Activated naive CD8-positive, alpha-beta T cell treated with anti-CD3 and anti-CD28 coated beads, Interleukin-2, amount 50 U/mL, for 24 hours (primary cell): ENCODE data around the gene GALNT6.

ENCODE experiments used
- ATAC-seq: fragments of 150-1000 bp; cut with Tn5 transposase; one replicate; pipeline ENCODE4 v1.10.0; 2021
- DNase-seq: peaks from one replicate; pipeline ENCODE4 v3.0.0; 2021
- H3K27ac Mint-ChIP-seq: one replicate; pipeline ENCODE4 v1.8.0; 2021; ENCODE audit warnings: mild to moderate bottlenecking, mixed read lengths
- H3K27me3 Mint-ChIP-seq: one replicate; pipeline ENCODE4 v1.8.0; 2021; ENCODE audit warnings: mixed read lengths
- H3K36me3 Mint-ChIP-seq: one replicate; pipeline ENCODE4 v1.8.0; 2021; ENCODE audit warnings: low read depth, mixed read lengths
- H3K4me1 Mint-ChIP-seq: one replicate; pipeline ENCODE4 v1.8.0; 2021; ENCODE audit warnings: mixed read lengths
- H3K4me3 Mint-ChIP-seq: one replicate; pipeline ENCODE4 v1.8.0; 2021; ENCODE audit warnings: mild to moderate bottlenecking, moderate library complexity, mixed read lengths
- H3K9me3 Mint-ChIP-seq: one replicate; pipeline ENCODE4 v1.8.0; 2021; ENCODE audit warnings: mixed read lengths

Gene GALNT6

DNA sequence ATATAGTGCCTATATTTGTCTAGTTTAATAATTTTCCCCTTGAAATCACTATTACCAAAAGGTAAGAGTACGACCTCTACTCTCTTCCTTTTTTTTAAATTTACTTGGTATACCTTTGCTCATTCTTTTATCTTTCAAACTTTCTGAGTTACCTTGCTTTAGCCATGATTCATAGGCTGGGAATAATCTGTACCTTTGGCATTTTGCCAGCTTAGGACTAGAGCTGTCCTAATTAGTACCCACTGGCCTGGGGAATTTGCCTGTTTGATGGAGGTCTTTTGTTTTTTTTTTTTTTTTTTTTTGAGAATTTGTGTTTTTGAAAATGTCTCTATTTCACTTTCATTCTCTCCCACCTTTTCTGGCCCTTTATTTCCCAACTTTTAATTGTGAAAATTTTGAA, 24.7 kb upstream of the GALNT6 start:
- Mint-ChIP-seq H3K27ac (no peak overlapping the region), H3K36me3 (no peaks in the 10 kb centered on the region), H3K4me3 (no peak overlapping the region), H3K27me3 (no peaks in the 10 kb centered on the region), H3K4me1 (peaks cover 3% of the 10 kb centered on the region), H3K9me3 (no peaks in the 10 kb centered on the region)
- ATAC-seq: no peak
- DNase-seq: no peak

GRCh38 chr12:51413791-51414190, 22.6 kb upstream of the GALNT6 start:
- Mint-ChIP-seq H3K36me3 (no peaks in the 10 kb centered on the region), H3K27me3 (no peaks in the 10 kb centered on the region), H3K4me1 (peaks cover 3% of the 10 kb centered on the region), H3K27ac (no peak overlapping the region), H3K9me3 (no peaks in the 10 kb centered on the region), H3K4me3 (no peak overlapping the region)
- no peak for DNase-seq
- ATAC-seq: no peak

GRCh38 chr12:51413149-51413548, 21.9 kb upstream of the GALNT6 start:
- DNase-seq: no peak
- Mint-ChIP-seq H3K36me3 (no peaks in the 10 kb centered on the region), H3K4me1 (peaks cover 2% of the 10 kb centered on the region), H3K9me3 (no peaks in the 10 kb centered on the region), H3K4me3 (no peak overlapping the region), H3K27ac (no peak overlapping the region), H3K27me3 (no peaks in the 10 kb centered on the region)
- no peak for ATAC-seq

DNA sequence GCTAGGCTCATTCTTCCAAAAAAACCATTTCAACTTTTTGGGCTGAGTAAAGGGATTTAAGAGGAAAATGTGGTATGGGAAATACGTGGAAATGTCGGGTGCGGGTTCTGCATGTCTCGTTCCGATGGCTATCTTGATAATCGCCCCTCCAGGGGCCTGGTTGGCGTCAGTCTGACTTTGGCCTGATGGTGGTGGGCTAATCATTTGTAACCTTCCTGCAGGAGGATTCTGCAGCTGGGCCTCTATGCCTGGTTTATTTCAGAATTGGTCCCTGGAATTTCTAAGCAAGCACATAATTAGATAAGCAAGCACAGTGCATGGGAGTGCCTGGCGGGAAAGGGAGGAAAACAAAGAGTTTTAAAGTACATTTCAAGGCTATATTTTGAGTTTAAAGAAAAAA, 18.6 kb upstream of the GALNT6 start:
- no peak for ATAC-seq

DNA sequence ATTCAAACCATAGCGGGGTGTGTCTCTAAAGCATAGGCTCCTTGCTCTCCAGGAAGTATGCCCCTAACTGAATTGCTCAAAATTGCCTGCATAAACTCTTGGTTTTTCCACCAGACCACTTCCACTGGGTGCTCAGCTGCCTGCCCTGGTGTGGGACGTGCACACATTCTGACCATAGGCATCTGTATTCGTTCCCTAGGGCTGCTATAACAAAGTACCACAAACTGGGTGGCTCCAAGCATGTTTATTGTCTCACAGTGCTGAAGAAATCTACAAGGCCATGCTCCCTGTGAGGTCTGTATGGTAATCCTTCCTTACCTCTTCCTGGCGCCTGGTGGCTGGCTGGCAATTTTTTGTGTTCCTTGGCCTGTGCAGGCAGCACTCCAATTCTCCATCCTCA, 16.4 kb upstream of the GALNT6 start:
- H3K4me1 Mint-ChIP-seq: no peaks in the 10 kb centered on the region
- H3K36me3 Mint-ChIP-seq: no peaks in the 10 kb centered on the region
- no peaks in the 10 kb centered on the region for H3K27me3 Mint-ChIP-seq

More for the DNA sequence above, 18.6 kb upstream of the GALNT6 start:
- H3K4me3 Mint-ChIP-seq: no peak overlapping the region
- H3K9me3 Mint-ChIP-seq: no peaks in the 10 kb centered on the region
- H3K27ac Mint-ChIP-seq: no peak overlapping the region
- no peak for DNase-seq
- no peaks in the 10 kb centered on the region for H3K36me3 Mint-ChIP-seq
- H3K27me3 Mint-ChIP-seq: no peaks in the 10 kb centered on the region
- peaks cover 2% of the 10 kb centered on the region for H3K4me1 Mint-ChIP-seq

DNA sequence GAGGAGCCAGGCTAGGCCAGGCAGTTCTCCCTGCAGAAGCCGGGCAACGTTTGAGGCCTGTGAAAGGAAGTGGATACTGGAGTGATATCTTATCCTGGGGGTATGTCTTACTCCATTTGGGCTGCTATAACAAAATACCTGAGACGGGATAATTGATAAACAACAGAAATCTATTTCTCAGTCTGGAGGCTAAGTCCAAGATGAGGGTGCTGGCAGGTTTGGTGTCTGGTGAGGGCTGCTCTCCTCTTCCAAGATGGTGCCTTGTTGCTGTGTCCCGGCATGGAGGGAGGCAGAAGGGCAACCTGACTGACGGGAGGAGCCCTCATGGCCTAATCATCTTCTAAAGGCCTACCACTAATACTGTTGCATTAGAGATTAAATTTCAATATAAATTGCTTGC, 15.7 kb upstream of the GALNT6 start:
- Mint-ChIP-seq H3K4me1 (no peaks in the 10 kb centered on the region), H3K36me3 (no peaks in the 10 kb centered on the region), H3K27me3 (no peaks in the 10 kb centered on the region), H3K9me3 (no peaks in the 10 kb centered on the region), H3K4me3 (no peak overlapping the region), H3K27ac (no peak overlapping the region)
- ATAC-seq (no peak), DNase-seq (no peak)

More for the DNA sequence above, 16.4 kb upstream of the GALNT6 start:
- ATAC-seq: no peak
- Mint-ChIP-seq H3K9me3 (no peaks in the 10 kb centered on the region), H3K27ac (no peak overlapping the region), H3K4me3 (no peak overlapping the region)
- DNase-seq: no peak

DNA sequence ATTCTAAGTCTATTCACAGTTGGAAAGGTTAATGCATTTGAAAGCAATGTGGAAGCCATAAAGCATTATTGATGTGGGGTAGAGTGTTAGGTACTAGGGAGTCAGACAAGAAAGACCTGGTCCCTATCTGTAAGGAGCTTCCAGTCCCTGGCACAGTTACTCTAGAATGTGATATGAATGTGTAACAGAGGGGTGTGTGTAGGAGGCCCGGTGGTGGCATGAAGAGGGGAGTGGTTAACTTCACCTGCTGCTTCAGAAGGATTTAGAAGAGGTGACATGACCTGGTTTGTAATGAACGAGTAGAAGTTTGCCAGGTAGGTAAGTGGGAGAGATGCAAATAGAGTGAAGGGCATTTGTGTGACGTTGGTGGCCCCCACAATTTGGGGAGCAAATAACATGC, 15.1 kb upstream of the GALNT6 start:
- Mint-ChIP-seq H3K27ac (no peak overlapping the region), H3K4me3 (no peak overlapping the region)
- no peak for ATAC-seq

GRCh38 chr12:51405801-51406207, 14.6 kb upstream of the GALNT6 start:
- no peak overlapping the region for H3K27ac Mint-ChIP-seq
- ATAC-seq: no peak
- H3K9me3 Mint-ChIP-seq: no peaks in the 10 kb centered on the region
- no peaks in the 10 kb centered on the region for H3K27me3 Mint-ChIP-seq
- no peak for DNase-seq
- H3K4me1 Mint-ChIP-seq: no peaks in the 10 kb centered on the region
- no peak overlapping the region for H3K4me3 Mint-ChIP-seq
- no peaks in the 10 kb centered on the region for H3K36me3 Mint-ChIP-seq

More for the DNA sequence above, 15.1 kb upstream of the GALNT6 start:
- DNase-seq: no peak
- Mint-ChIP-seq H3K4me1 (no peaks in the 10 kb centered on the region), H3K27me3 (no peaks in the 10 kb centered on the region), H3K36me3 (no peaks in the 10 kb centered on the region), H3K9me3 (no peaks in the 10 kb centered on the region)

- no peaks in the 10 kb centered on the region for H3K27me3 Mint-ChIP-seq
- no peaks in the 10 kb centered on the region for H3K9me3 Mint-ChIP-seq
- DNase-seq (no peak), ATAC-seq (no peak)
- H3K4me3 Mint-ChIP-seq: no peak overlapping the region
- H3K36me3 Mint-ChIP-seq: no peaks in the 10 kb centered on the region
- H3K27ac Mint-ChIP-seq: no peak overlapping the region
- no peaks in the 10 kb centered on the region for H3K4me1 Mint-ChIP-seq
Measured at GRCh38 chr12:51404627-51405026, 13.4 kb upstream of the GALNT6 start.

- no peak for DNase-seq
- ATAC-seq: no peak
- Mint-ChIP-seq H3K27me3 (no peaks in the 10 kb centered on the region), H3K36me3 (no peaks in the 10 kb centered on the region), H3K9me3 (no peaks in the 10 kb centered on the region), H3K27ac (no peak overlapping the region), H3K4me3 (no peak overlapping the region), H3K4me1 (no peaks in the 10 kb centered on the region)
Measured at GRCh38 chr12:51403681-51404136, 12.5 kb upstream of the GALNT6 start.

- Mint-ChIP-seq H3K27me3 (no peaks in the 10 kb centered on the region), H3K27ac (no peak overlapping the region), H3K9me3 (no peaks in the 10 kb centered on the region), H3K4me3 (no peak overlapping the region), H3K36me3 (no peaks in the 10 kb centered on the region), H3K4me1 (no peaks in the 10 kb centered on the region)
- DNase-seq (no peak), ATAC-seq (no peak)
Measured at GRCh38 chr12:51403159-51403558, 12.0 kb upstream of the GALNT6 start.

DNA sequence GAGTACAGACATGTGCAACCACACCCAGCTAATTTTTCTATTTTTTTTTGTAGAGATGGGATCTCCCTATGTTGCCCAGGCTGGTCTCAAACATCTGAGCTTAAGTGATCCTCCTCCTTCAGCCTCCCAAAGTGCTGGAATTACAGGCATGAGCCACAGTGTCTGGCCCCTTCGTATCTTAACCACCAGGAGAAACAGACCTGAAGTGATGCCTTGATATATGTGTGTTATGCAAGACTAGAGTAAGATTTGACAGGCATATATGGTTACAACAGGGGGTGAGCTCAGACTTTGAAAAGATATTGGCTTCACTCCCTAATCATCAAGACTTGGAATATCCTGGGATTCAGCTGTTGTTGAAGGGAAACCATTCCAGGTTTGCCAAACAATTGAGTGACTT, 10.7 kb upstream of the GALNT6 start:
- H3K27ac Mint-ChIP-seq: no peak overlapping the region
- H3K9me3 Mint-ChIP-seq: no peaks in the 10 kb centered on the region
- peaks cover 1% of the 10 kb centered on the region for H3K4me1 Mint-ChIP-seq
- no peak overlapping the region for H3K4me3 Mint-ChIP-seq
- no peak for ATAC-seq
- H3K27me3 Mint-ChIP-seq: no peaks in the 10 kb centered on the region
- no peak for DNase-seq
- H3K36me3 Mint-ChIP-seq: no peaks in the 10 kb centered on the region

GRCh38 chr12:51401486-51401885, 10.3 kb upstream of the GALNT6 start:
- H3K27ac Mint-ChIP-seq: no peak overlapping the region
- no peaks in the 10 kb centered on the region for H3K27me3 Mint-ChIP-seq
- H3K9me3 Mint-ChIP-seq: no peaks in the 10 kb centered on the region
- no peak for DNase-seq
- H3K36me3 Mint-ChIP-seq: no peaks in the 10 kb centered on the region
- peaks cover 1% of the 10 kb centered on the region for H3K4me1 Mint-ChIP-seq
- no peak for ATAC-seq
- H3K4me3 Mint-ChIP-seq: no peak overlapping the region

DNA sequence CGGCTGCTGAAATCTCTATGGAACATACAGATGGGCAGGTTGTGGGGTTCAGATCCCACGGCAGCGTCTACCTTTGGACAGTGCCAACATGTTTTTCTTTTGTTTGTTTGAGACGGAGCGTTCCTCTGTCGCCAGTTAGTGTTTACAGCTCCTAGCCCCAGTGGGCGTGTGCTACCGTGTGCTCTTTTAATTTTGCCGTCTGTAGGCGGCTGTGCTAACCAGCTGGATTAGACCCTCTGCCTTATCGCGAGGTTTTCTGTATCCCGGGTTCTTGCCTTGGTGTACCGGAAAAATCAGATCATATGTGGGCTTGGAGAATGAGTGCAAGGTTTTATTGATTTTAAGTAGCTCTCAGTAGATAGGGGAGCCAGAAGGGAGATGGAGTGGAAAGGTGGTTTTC, 9.8 kb upstream of the GALNT6 start:
- DNase-seq (no peak), ATAC-seq (no peak)
- Mint-ChIP-seq H3K4me1 (peaks cover 4% of the 10 kb centered on the region), H3K4me3 (no peak overlapping the region), H3K27ac (no peak overlapping the region), H3K36me3 (no peaks in the 10 kb centered on the region), H3K9me3 (no peaks in the 10 kb centered on the region), H3K27me3 (no peaks in the 10 kb centered on the region)

- Mint-ChIP-seq H3K27ac (no peak overlapping the region), H3K4me3 (no peak overlapping the region), H3K36me3 (no peaks in the 10 kb centered on the region), H3K4me1 (peaks cover 15% of the 10 kb centered on the region), H3K9me3 (no peaks in the 10 kb centered on the region), H3K27me3 (no peaks in the 10 kb centered on the region)
- DNase-seq (no peak), ATAC-seq (no peak)
Measured at GRCh38 chr12:51399891-51400290, 8.7 kb upstream of the GALNT6 start.

- Mint-ChIP-seq H3K4me1 (peaks cover 37% of the 10 kb centered on the region), H3K27me3 (no peaks in the 10 kb centered on the region), H3K27ac (no peak overlapping the region)
Measured at GRCh38 chr12:51397670-51398069, 6.5 kb upstream of the GALNT6 start.

More at GRCh38 chr12:51397670-51398069, 6.5 kb upstream of the GALNT6 start:
- H3K36me3 Mint-ChIP-seq: no peaks in the 10 kb centered on the region
- no peak for DNase-seq
- ATAC-seq: no peak
- H3K4me3 Mint-ChIP-seq: no peak overlapping the region
- no peaks in the 10 kb centered on the region for H3K9me3 Mint-ChIP-seq
